CD4-positive, alpha-beta T cell treated with Interleukin-4 for 4 hours (primary cell): Measurements from ENCODE around the gene ZDHHC12.
A peak's percentile ranks its signal among the peaks of the same experiment; 100 is the strongest.

ENCODE experiments used
- DNase-seq: peaks from one replicate; pipeline ENCODE4 v3.0.0-alpha.2; 2020

The ZDHHC12 gene

GRCh38 chr9:128685636-128686489 is 38.1 kb downstream of the ZDHHC12 start:
- peak; percentile 69 for DNase-seq

GRCh38 chr9:128684325-128685199 is 39.4 kb downstream of the ZDHHC12 start:
- peak; percentile 76 for DNase-seq

GRCh38 chr9:128684065-128684324 is 39.9 kb downstream of the ZDHHC12 start:
- DNase-seq: no peak

GRCh38 chr9:128683340-128684064 is 40.4 kb downstream of the ZDHHC12 start:
- peak; percentile 34 for DNase-seq

- no peak for DNase-seq
Observed at GRCh38 chr9:128677794-128678193, 46.1 kb downstream of the ZDHHC12 start.

GRCh38 chr9:128675382-128675781 is 48.5 kb downstream of the ZDHHC12 start:
- no peak for DNase-seq
